ENCODE results near the gene WNK4. TPM values are rescaled to one million over a fixed set of nuclear protein-coding genes. Genes with fewer than 3 reads are reported as not detected.
"Not testable (repeated sequence)": the region's sequence is repeated elsewhere in the genome, so short reads cannot be mapped to it uniquely, and the experiment has no call there.

Gene WNK4
- total RNA-seq, 1 donor from 2014 or later, result 0.16 TPM

- DNase-seq (ENCODE audit: low spot score), result no peak
- intact Hi-C loops (cut with micrococcal nuclease), result loop anchor here (5.0 kb wide), 1 partner anchor 183 kb away; the partner anchor contains the start of gene PSMC3IP
- Mint-ChIP-seq H3K27me3 (ENCODE audit: low read depth) (peaks cover 55% of the 10 kb centered on the region), H3K4me1 (ENCODE audit: low read depth) (peaks cover 5% of the 10 kb centered on the region), H3K36me3 (ENCODE audit: low read depth) (no peaks in the 10 kb centered on the region), H3K9me3 (no peaks in the 10 kb centered on the region), H3K4me3 (ENCODE audit: low read depth) (no peak overlapping the region), H3K27ac (no peak overlapping the region)
These were observed 20.3 kb upstream of the WNK4 start for GRCh38 chr17:42759982-42760651.

GRCh38 chr17:42760652-42761581 is 19.5 kb upstream of the WNK4 start, which contains the start of gene RAMP2:
Gene RAMP2 (plus strand): TSS chr17:42761227. CDS start chr17:42761262, 35 bp downstream.
- Mint-ChIP-seq H3K4me1 (ENCODE audit: low read depth) (peaks cover 5% of the 10 kb centered on the region), H3K27me3 (ENCODE audit: low read depth) (peaks cover 56% of the 10 kb centered on the region), H3K27ac (no peak within 1 kb of the TSS), H3K4me3 (ENCODE audit: low read depth) (peak within 1 kb of the TSS; percentile 22), H3K9me3 (no peaks in the 10 kb centered on the region), H3K36me3 (ENCODE audit: low read depth) (no peaks in the 10 kb centered on the region)
- DNase-seq (ENCODE audit: low spot score), result no peak
- intact Hi-C loops (cut with micrococcal nuclease), result loop anchor here (5.0 kb wide), 1 partner anchor 184 kb away; the partner anchor contains the start of gene PSMC3IP

GRCh38 chr17:42761638-42762037 is 18.8 kb upstream of the WNK4 start:
- no peak for DNase-seq (ENCODE audit: low spot score)
- H3K4me3 Mint-ChIP-seq (ENCODE audit: low read depth), result peak overlapping the region; percentile 22
- H3K27me3 Mint-ChIP-seq (ENCODE audit: low read depth), result peaks cover 51% of the 10 kb centered on the region
- peaks cover 5% of the 10 kb centered on the region for H3K4me1 Mint-ChIP-seq (ENCODE audit: low read depth)
- intact Hi-C loops (cut with micrococcal nuclease), result loop anchor here (5.0 kb wide), 1 partner anchor 184 kb away; the partner anchor contains the start of gene PSMC3IP
- no peaks in the 10 kb centered on the region for H3K9me3 Mint-ChIP-seq
- H3K27ac Mint-ChIP-seq, result no peak overlapping the region
- no peaks in the 10 kb centered on the region for H3K36me3 Mint-ChIP-seq (ENCODE audit: low read depth)

GRCh38 chr17:42766124-42766523 is 14.3 kb upstream of the WNK4 start:
- Mint-ChIP-seq H3K9me3 (no peaks in the 10 kb centered on the region), H3K27me3 (ENCODE audit: low read depth) (peaks cover 39% of the 10 kb centered on the region), H3K27ac (no peak overlapping the region)

GRCh38 chr17:42767512-42767911 is 12.9 kb upstream of the WNK4 start:
- Mint-ChIP-seq H3K27ac (no peak overlapping the region), H3K27me3 (ENCODE audit: low read depth) (peaks cover 29% of the 10 kb centered on the region), H3K36me3 (ENCODE audit: low read depth) (no peaks in the 10 kb centered on the region), H3K4me1 (ENCODE audit: low read depth) (peaks cover 7% of the 10 kb centered on the region), H3K4me3 (ENCODE audit: low read depth) (no peak overlapping the region), H3K9me3 (no peaks in the 10 kb centered on the region)
- no peak for DNase-seq (ENCODE audit: low spot score)
- intact Hi-C loops (cut with micrococcal nuclease), result no loop called here

More at GRCh38 chr17:42766124-42766523, 14.3 kb upstream of the WNK4 start:
- Mint-ChIP-seq H3K4me1 (ENCODE audit: low read depth) (peaks cover 2% of the 10 kb centered on the region), H3K4me3 (ENCODE audit: low read depth) (no peak overlapping the region), H3K36me3 (ENCODE audit: low read depth) (no peaks in the 10 kb centered on the region)
- intact Hi-C loops (cut with micrococcal nuclease), result no loop called here
- no peak for DNase-seq (ENCODE audit: low spot score)

- H3K27ac Mint-ChIP-seq; DNase-seq (ENCODE audit: low spot score); H3K4me1 Mint-ChIP-seq (ENCODE audit: low read depth); H3K9me3 Mint-ChIP-seq; H3K36me3 Mint-ChIP-seq (ENCODE audit: low read depth); H3K4me3 Mint-ChIP-seq (ENCODE audit: low read depth); intact Hi-C loops (cut with micrococcal nuclease): not testable (repeated sequence)
- peaks cover 24% of the 10 kb centered on the region for H3K27me3 Mint-ChIP-seq (ENCODE audit: low read depth)
These were observed 12.4 kb upstream of the WNK4 start for GRCh38 chr17:42768006-42768405.

GRCh38 chr17:42769964-42770363 is 10.4 kb upstream of the WNK4 start:
- Mint-ChIP-seq H3K27me3 (ENCODE audit: low read depth) (peaks cover 15% of the 10 kb centered on the region), H3K4me1 (ENCODE audit: low read depth) (peaks cover 14% of the 10 kb centered on the region)
- intact Hi-C loops (cut with micrococcal nuclease); H3K4me3 Mint-ChIP-seq (ENCODE audit: low read depth); H3K9me3 Mint-ChIP-seq; DNase-seq (ENCODE audit: low spot score); H3K27ac Mint-ChIP-seq; H3K36me3 Mint-ChIP-seq (ENCODE audit: low read depth): not testable (repeated sequence)

GRCh38 chr17:42772945-42773289 is 7.5 kb upstream of the WNK4 start:
- H3K4me1 Mint-ChIP-seq (ENCODE audit: low read depth), result peaks cover 19% of the 10 kb centered on the region
- peak overlapping the region; percentile 93 for H3K27ac Mint-ChIP-seq
- H3K36me3 Mint-ChIP-seq (ENCODE audit: low read depth), result peaks cover 26% of the 10 kb centered on the region
- peak overlapping the region; percentile 98 for H3K4me3 Mint-ChIP-seq (ENCODE audit: low read depth)
- DNase-seq (ENCODE audit: low spot score), result no peak
- H3K9me3 Mint-ChIP-seq, result no peaks in the 10 kb centered on the region
- H3K27me3 Mint-ChIP-seq (ENCODE audit: low read depth), result peaks cover 3% of the 10 kb centered on the region
- intact Hi-C loops (cut with micrococcal nuclease), result no loop called here

- Mint-ChIP-seq H3K9me3 (no peaks in the 10 kb centered on the region), H3K4me1 (ENCODE audit: low read depth) (peaks cover 19% of the 10 kb centered on the region), H3K27ac (peak within 1 kb of the TSS; percentile 93), H3K36me3 (ENCODE audit: low read depth) (peaks cover 32% of the 10 kb centered on the region), H3K4me3 (ENCODE audit: low read depth) (peak within 1 kb of the TSS; percentile 98), H3K27me3 (ENCODE audit: low read depth) (no peaks in the 10 kb centered on the region)
- intact Hi-C loops (cut with micrococcal nuclease), result no loop called here
- DNase-seq (ENCODE audit: low spot score), result peak; percentile 68
These were observed 6.9 kb upstream of the WNK4 start, which contains the start of gene VPS25 for GRCh38 chr17:42773290-42774035. Gene VPS25 (plus strand): TSS chr17:42773449. CDS start chr17:42773476, 27 bp downstream.

- intact Hi-C loops (cut with micrococcal nuclease), result no loop called here
- Mint-ChIP-seq H3K4me1 (ENCODE audit: low read depth) (peaks cover 19% of the 10 kb centered on the region), H3K4me3 (ENCODE audit: low read depth) (peak overlapping the region; percentile 98), H3K9me3 (no peaks in the 10 kb centered on the region), H3K27ac (peak overlapping the region; percentile 93), H3K36me3 (ENCODE audit: low read depth) (peaks cover 35% of the 10 kb centered on the region), H3K27me3 (ENCODE audit: low read depth) (no peaks in the 10 kb centered on the region)
- DNase-seq (ENCODE audit: low spot score), result no peak
These were observed 6.2 kb upstream of the WNK4 start for GRCh38 chr17:42774066-42774745.

- peaks cover 42% of the 10 kb centered on the region for H3K36me3 Mint-ChIP-seq (ENCODE audit: low read depth)
- peaks cover 5% of the 10 kb centered on the region for H3K27me3 Mint-ChIP-seq (ENCODE audit: low read depth)
- DNase-seq (ENCODE audit: low spot score), result no peak
These were observed 4.8 kb upstream of the WNK4 start for GRCh38 chr17:42775534-42776098.

GRCh38 chr17:42778570-42778969 is 1.8 kb upstream of the WNK4 start:
- DNase-seq (ENCODE audit: low spot score), result no peak
- intact Hi-C loops (cut with micrococcal nuclease), result no loop called here
- Mint-ChIP-seq H3K4me3 (ENCODE audit: low read depth) (no peak overlapping the region), H3K4me1 (ENCODE audit: low read depth) (peaks cover 16% of the 10 kb centered on the region), H3K27ac (no peak overlapping the region), H3K36me3 (ENCODE audit: low read depth) (peaks cover 42% of the 10 kb centered on the region), H3K9me3 (no peaks in the 10 kb centered on the region), H3K27me3 (ENCODE audit: low read depth) (peaks cover 28% of the 10 kb centered on the region)

More at GRCh38 chr17:42775534-42776098, 4.8 kb upstream of the WNK4 start:
- H3K4me1 Mint-ChIP-seq (ENCODE audit: low read depth), result peaks cover 19% of the 10 kb centered on the region
- H3K27ac Mint-ChIP-seq, result no peak overlapping the region
- H3K4me3 Mint-ChIP-seq (ENCODE audit: low read depth), result peak overlapping the region; percentile 19
- intact Hi-C loops (cut with micrococcal nuclease), result no loop called here
- H3K9me3 Mint-ChIP-seq, result no peaks in the 10 kb centered on the region
